HepG2 (cell line): Measurements from ENCODE around the gene SEMA4F. TPM values are rescaled to one million over a fixed set of nuclear protein-coding genes. Genes with fewer than 3 reads are reported as not detected.

Experiments used
- ATAC-seq: fragments of 200-7000 bp; cut with Tn5 transposase; 3 replicates; pipeline ENCODE4 v1.9.1; 2020; ENCODE audit warnings: mild to moderate bottlenecking, moderate library complexity
- BruUV-seq: library from RNA; stranded (reverse); fragments of 400-500 nt; replicated peaks from 2 replicates; lab custom pipeline; 2021; lab: Mats Ljungman, UMichigan
- CTCF ChIA-PET: fragments of 300-600 bp; formaldehyde crosslinking; extraction: SDS; loops from one replicate; lab custom pipeline; 2021; ENCODE audit warnings: low total read pairs, inconsistent platforms, low intra/inter-chr PET ratio; lab: Yijun Ruan, JAX
- POLR2A ChIA-PET: fragments of 350-600 bp; sonication (Branson Sonifier 250); formaldehyde crosslinking; loops from one replicate; lab custom pipeline; 2020; ENCODE audit warnings: antibody characterized with exemption, inconsistent platforms; lab: Yijun Ruan, JAX
- DNase-seq: peaks from one replicate; pipeline ENCODE4 v3.0.0-alpha.2; 2015; ENCODE audit warnings: low spot score
- FAIRE-seq: peaks from 3 replicates; lab custom pipeline; 2011; peaks lifted over from hg19 to GRCh38; lab: Jason Lieb, UNC
- H2AFZ ChIP-seq: one replicate; pipeline ENCODE4 v1.6.1; 2011; ENCODE audit warnings: low read length, inconsistent platforms
- H3K27ac ChIP-seq: fragments of 300-600 bp; 3 replicates; pipeline ENCODE4 v1.8.0; 2011; ENCODE audit warnings: mixed run types, mild to moderate bottlenecking, mixed read lengths, low read length, inconsistent platforms; ENCODE audit not compliant: insufficient read depth; ENCODE audit errors: extremely low read length
- H3K27me3 ChIP-seq, 2 experiments: fragments of 200-600 bp in 1 of 2; 2 replicates in 1 of 2; 3 replicates in 1 of 2; pipeline versions ENCODE4 v1.6.0 to v1.8.0; 2011; ENCODE audit warnings: low read length in 2 of 2, mild to moderate bottlenecking in 2 of 2, moderate library complexity in 2 of 2, inconsistent platforms in 1 of 2; ENCODE audit not compliant: insufficient read depth in 2 of 2, control insufficient read depth in 1 of 2
- H3K36me3 ChIP-seq, 2 experiments: fragments of 200-600 bp in 1 of 2; replicated peaks in 1 of 2; 2 replicates in 1 of 2; 3 replicates in 1 of 2; pipeline versions ENCODE4 v1.5.1 to v1.8.0; 2011; ENCODE audit warnings: low read length in 2 of 2, inconsistent platforms in 1 of 2; ENCODE audit not compliant: insufficient read depth in 2 of 2, control insufficient read depth in 1 of 2
- H3K4me1 ChIP-seq: 2 replicates; pipeline ENCODE4 v1.5.1; 2012; ENCODE audit warnings: low read length, inconsistent platforms; ENCODE audit not compliant: insufficient read depth
- H3K4me2 ChIP-seq: 2 replicates; pipeline ENCODE4 v1.6.0; 2011; ENCODE audit warnings: low read depth, low read length, inconsistent platforms
- H3K4me3 ChIP-seq, 3 experiments: fragments of 200-600 bp in 1 of 3; sonication (generic), shearing (Covaris generic) in 1 of 3; replicated peaks in 1 of 3; 2 replicates each; pipeline ENCODE4 v1.5.1; 2011 to 2016; ENCODE audit warnings: low read length in 3 of 3, inconsistent platforms in 2 of 3, low read depth in 2 of 3, mild to moderate bottlenecking in 2 of 3, control low read depth in 1 of 3, mixed read lengths in 1 of 3; ENCODE audit not compliant: insufficient read depth in 1 of 3
- H3K79me2 ChIP-seq: one replicate; pipeline ENCODE4 v1.6.1; 2011; ENCODE audit warnings: low read length, inconsistent platforms; ENCODE audit not compliant: insufficient read depth
- H3K9ac ChIP-seq: 2 replicates; pipeline ENCODE4 v1.6.0; 2011; ENCODE audit warnings: mild to moderate bottlenecking, low read depth, low read length, inconsistent platforms; ENCODE audit not compliant: insufficient read depth
- H3K9me3 ChIP-seq: 2 replicates; pipeline ENCODE4 v1.5.1; 2012; ENCODE audit warnings: mild to moderate bottlenecking, low read length
- H4K20me1 ChIP-seq: 2 replicates; pipeline ENCODE4 v1.6.0; 2011; ENCODE audit warnings: inconsistent platforms, mild to moderate bottlenecking, low read length, moderate library complexity; ENCODE audit not compliant: insufficient read depth
- ATF5 ChIP-seq: sonication (generic); formaldehyde crosslinking; IDR thresholded peaks from 2 replicates; pipeline ENCODE4 v1.4.0; 2020; ENCODE audit warnings: mild to moderate bottlenecking, low read depth, missing genetic modification reagents
- CENPX ChIP-seq: sonication (generic); formaldehyde crosslinking; IDR thresholded peaks from 2 replicates; pipeline ENCODE4 v1.9.0; 2021; ENCODE audit warnings: mild to moderate bottlenecking, missing genetic modification reagents, moderate library complexity
- FIP1L1 ChIP-seq: fragments of 200-400 bp; formaldehyde crosslinking; IDR thresholded peaks from 2 replicates; pipeline ENCODE4 v1.6.1; 2018; ENCODE audit warnings: low read depth, mild to moderate bottlenecking, low read length, moderate library complexity, borderline replicate concordance; ENCODE audit not compliant: insufficient read depth
- FOXP4 ChIP-seq: sonication (generic); formaldehyde crosslinking; IDR thresholded peaks from 2 replicates; pipeline ENCODE4 v1.4.0; 2020; ENCODE audit warnings: missing genetic modification reagents
- GABPA ChIP-seq, 2 experiments: IDR thresholded peaks; 2 replicates each; pipeline ENCODE4 v1.6.1; 2011 to 2016; ENCODE audit warnings: low read depth in 2 of 2, low read length in 1 of 2, missing biosample characterization in 1 of 2, missing genetic modification characterization in 1 of 2
- GTF2F1 ChIP-seq: fragments of 150-350 bp; IDR thresholded peaks from 2 replicates; pipeline ENCODE4 v1.6.1; 2014; ENCODE audit warnings: low read length
- HDAC2 ChIP-seq: sonication (generic); formaldehyde crosslinking; IDR thresholded peaks from 2 replicates; pipeline ENCODE4 v1.4.0; 2020; ENCODE audit warnings: missing genetic modification reagents
- KDM2A ChIP-seq: sonication (generic); formaldehyde crosslinking; IDR thresholded peaks from 2 replicates; pipeline ENCODE4 v1.4.0; 2020; ENCODE audit warnings: low read depth, missing genetic modification reagents, borderline replicate concordance
- MTF2 ChIP-seq: sonication (generic); formaldehyde crosslinking; IDR thresholded peaks from 2 replicates; pipeline ENCODE4 v1.5.0; 2020; ENCODE audit warnings: missing genetic modification reagents, borderline replicate concordance
- SNAI1 ChIP-seq: sonication (generic); formaldehyde crosslinking; IDR thresholded peaks from 2 replicates; pipeline ENCODE4 v1.5.0; 2020; ENCODE audit warnings: mild to moderate bottlenecking, missing genetic modification reagents, borderline replicate concordance
- SPEN ChIP-seq: sonication (generic); formaldehyde crosslinking; IDR thresholded peaks from 2 replicates; pipeline ENCODE4 v1.5.1; 2020; ENCODE audit warnings: low read depth, mild to moderate bottlenecking, missing genetic modification reagents
- U2AF2 ChIP-seq: fragments of 200-400 bp; formaldehyde crosslinking; IDR thresholded peaks from 2 replicates; pipeline ENCODE4 v1.6.1; 2017; ENCODE audit warnings: low read depth, mild to moderate bottlenecking, low read length
- UBTF ChIP-seq: sonication (generic); formaldehyde crosslinking; IDR thresholded peaks from 2 replicates; pipeline ENCODE4 v1.4.0; 2020; ENCODE audit warnings: mild to moderate bottlenecking, missing genetic modification reagents
- ZMAT3 ChIP-seq: sonication (generic); formaldehyde crosslinking; conservative IDR thresholded peaks from 2 replicates; pipeline ENCODE4 v1.7.0; 2021; ENCODE audit warnings: missing genetic modification reagents
- ZNF496 ChIP-seq: sonication (generic); formaldehyde crosslinking; IDR thresholded peaks from 2 replicates; pipeline ENCODE4 v1.8.1; 2023; ENCODE audit warnings: mild to moderate bottlenecking, moderate library complexity, missing genetic modification reagents; ENCODE audit not compliant: insufficient replicate concordance
- ZNF670 ChIP-seq: sonication (generic); formaldehyde crosslinking; IDR thresholded peaks from 2 replicates; pipeline ENCODE4 v1.8.0; 2022; ENCODE audit warnings: mild to moderate bottlenecking, missing genetic modification reagents, borderline replicate concordance
- ZNF772 ChIP-seq: sonication (generic); formaldehyde crosslinking; IDR thresholded peaks from 2 replicates; pipeline ENCODE4 v1.5.0; 2020; ENCODE audit warnings: mild to moderate bottlenecking, missing genetic modification reagents
- ZNF781 ChIP-seq: sonication (generic); formaldehyde crosslinking; IDR thresholded peaks from 2 replicates; pipeline ENCODE4 v1.5.1; 2020; ENCODE audit warnings: borderline replicate concordance, mild to moderate bottlenecking, missing genetic modification reagents; ENCODE audit errors: not compliant biosample characterization
- ZSCAN30 ChIP-seq: sonication (generic); formaldehyde crosslinking; IDR thresholded peaks from 2 replicates; pipeline ENCODE4 v1.5.0; 2020; ENCODE audit warnings: mild to moderate bottlenecking, missing genetic modification reagents
- WGBS: methylation state at CpG from one replicate; pipeline ENCODE4 v1.1.6; 2017; ENCODE audit warnings: low lambda C conversion rate; 5-methylcytosine and 5-hydroxymethylcytosine counted together
- in situ Hi-C: cut with HindIII; loops from 2 replicates; pipeline ENCODE4 v1.10.0; 2017; ENCODE audit warnings: low pct_unique_long_range_greater_than_20kb; ENCODE audit not compliant: extremely low pct_ligation_motif_present
- intact Hi-C: fragments of 100-400 bp; cut with micrococcal nuclease; formaldehyde crosslinking; loops from one replicate; pipeline ENCODE4 v1.10.0; 2022; ENCODE audit not compliant: unreplicated experiment
- polyA plus RNA-seq, 8 experiments: library from polyadenylated mRNA; depleted of rRNA in 3 of 8; stranded (reverse) in 7 of 8; unstranded in 1 of 8; fragments of >200 nt; fragmentation: Illumina TruSeq in 4 of 8; extraction: Trizol in 4 of 8; gene quantifications; 2 replicates each; pipeline versions ENCODE4 v1.2.1 to v1.2.3, GENCODE V29; 2011 to 2016; ENCODE audit warnings: low read depth in 4 of 8, missing spikeins in 1 of 8, mixed read lengths in 1 of 8; ENCODE audit not compliant: insufficient read depth in 1 of 8
- total RNA-seq, 5 experiments: library from RNA; depleted of rRNA; stranded (reverse); fragments of >200 nt; fragmentation: Illumina TruSeq; extraction: Trizol; gene quantifications; 2 replicates each; pipeline ENCODE4 v1.2.3, GENCODE V29; 2016; ENCODE audit warnings: low read depth in 1 of 5

The SEMA4F gene
- total and polyA plus RNA-seq, 2 of the 13 experiments (the other 11 are each of a cell fraction or from before 2014, with no cell fraction given), result 7.1 to 10.3 TPM

GRCh38 chr2:74645344-74645743, 8.7 kb upstream of the SEMA4F start (continued):
- no peak for TF ChIP-seq U2AF2
- TF ChIP-seq ZSCAN30 (CRISPR knock-in tag), result no peak
- TF ChIP-seq, all 625 proteins: peak for 0

- DNase-seq (no peak), ATAC-seq (no peak), FAIRE-seq (no peak)
- H4K20me1 ChIP-seq, result no peaks in the 10 kb centered on the region
- no peak overlapping the region for H2AFZ ChIP-seq
- intact Hi-C loops, result no loop called here
- ChIA-PET POLR2A (no interaction called here), CTCF (no interaction called here)
- no peak overlapping the region for H3K9ac ChIP-seq
- in situ Hi-C loops, result no loop called here
- BruUV-seq, result no TSS peak
- H3K4me2 ChIP-seq, result no peak overlapping the region
- H3K9me3 ChIP-seq, result no peaks in the 10 kb centered on the region
- no peak overlapping the region for H3K27ac ChIP-seq
- no peak overlapping the region for H3K4me3 ChIP-seq
- no peaks in the 10 kb centered on the region for H3K36me3 ChIP-seq
- H3K4me1 ChIP-seq, result no peaks in the 10 kb centered on the region
- WGBS, result 55% methylated on average over 2 of the region's 2 CpGs
- H3K27me3 ChIP-seq, result peaks cover 1 to 5% of the 10 kb centered on the region in 2 experiments; a peak in 1 of 5 replicates
- no peaks in the 10 kb centered on the region for H3K79me2 ChIP-seq
- TF ChIP-seq FOXP4 (CRISPR knock-in tag) (no peak), KDM2A (CRISPR knock-in tag) (no peak), ZMAT3 (CRISPR knock-in tag) (no peak), HDAC2 (CRISPR knock-in tag) (no peak), SPEN (CRISPR knock-in tag) (no peak), GTF2F1 (no peak), UBTF (no peak), ZNF670 (no peak), ATF5 (CRISPR knock-in tag) (no peak), ZNF496 (CRISPR knock-in tag) (no peak), SNAI1 (CRISPR knock-in tag) (no peak), CENPX (CRISPR knock-in tag) (no peak), MTF2 (CRISPR knock-in tag) (no peak), ZNF772 (CRISPR knock-in tag) (no peak), FIP1L1 (no peak), ZNF781 (CRISPR knock-in tag) (no peak), GABPA (IDR thresholded peaks at IDR 0.05; ENCODE audit: low read depth, low read length) (no peak), GABPA (CRISPR knock-in tag; IDR thresholded peaks at IDR 0.05; ENCODE audit: low read depth) (no peak)
Observed at GRCh38 chr2:74646201-74646600, 7.8 kb upstream of the SEMA4F start.
